ENCODE data around the gene CDC42EP5. TPM values are rescaled to one million over a fixed set of nuclear protein-coding genes. Genes with fewer than 3 reads are reported as not detected.

Gene CDC42EP5
- total and polyA plus RNA-seq, 10 of the 15 experiments (the other 5 are each of a cell fraction or from before 2014, with no cell fraction given), result 0.42 to 1.8 (median 1.4) TPM; not detected in 6

- peak overlapping the region; percentile 93 for H2AFZ ChIP-seq (ENCODE audit: control insufficient read depth, low read depth, low read length)
- H3K4me2 ChIP-seq (ENCODE audit: control insufficient read depth, insufficient read depth), result peak overlapping the region; percentile 95
- WGBS (ENCODE audit: insufficient coverage, insufficient replicate concordance, low lambda C conversion rate, missing lambda C conversion rate), result 2% methylated on average over 26 of the region's 26 CpGs
- H3K27ac ChIP-seq (ENCODE audit: control insufficient read depth, insufficient read depth), result peak overlapping the region; percentile 81
- H3K36me3 ChIP-seq (ENCODE audit: control insufficient read depth in 2 of 2, insufficient read depth in 2 of 2, low read length in 1 of 2), result peaks cover 7 to 20% of the 10 kb centered on the region in 2 experiments; a peak in 3 of 4 replicates
- ChIA-PET POLR2A (interaction anchor here (0.9 to 1.6 kb wide), 4 partner anchors 16 to 275 kb away, joined by 5 to 16 read pairs (median 5); partner anchors contain the start of genes LENG8 and MBOAT7), CTCF (interaction anchor here (1.0 to 1.5 kb wide), 5 partner anchors 13 to 211 kb away, joined by 3 to 5 read pairs (median 4); partner anchors contain the start of gene LENG8), RAD21 (ENCODE audit: unreplicated experiment) (interaction anchor here (1.0 to 1.2 kb wide), 4 partner anchors 9 to 74 kb away, joined by 3 to 12 read pairs (median 4); partner anchors contain the start of genes CDC42EP5 and LENG8), SMC1A (ENCODE audit: uncharacterized antibody, unreplicated experiment) (interaction anchor here (1.0 kb wide), 2 partner anchors 15 to 73 kb away, joined by 4 to 5 read pairs; partner anchors contain the start of gene LENG8)
- BruUV-seq (replicated peaks), result no TSS peak
- peak overlapping the region; percentile 59 for H3K9ac ChIP-seq (ENCODE audit: control insufficient read depth, insufficient read depth, low read length)
- DNase-seq (ENCODE audit: low read depth, low spot score) (peak; percentile 96), ATAC-seq (peak; percentile 73), FAIRE-seq (peak; percentile 99)
- in situ Hi-C loops (cut with MboI) (loop anchor here (10.0 kb wide), 1 partner anchor 1191 kb away; the partner anchor contains the start of gene U2AF2), intact Hi-C loops (cut with micrococcal nuclease; ENCODE audit: unreplicated experiment) (loop anchor here (1.0 kb wide), 1 partner anchor 153 kb away; no protein-coding TSS in a partner anchor)
- H3K9me3 ChIP-seq (replicated peaks; ENCODE audit: control insufficient read depth, insufficient read depth, low read length), result no peaks in the 10 kb centered on the region
- H4K20me1 ChIP-seq (ENCODE audit: control insufficient read depth, insufficient read depth), result no peaks in the 10 kb centered on the region
- H3K4me3 ChIP-seq, result peak overlapping the region; percentile 73
- H3K27me3 ChIP-seq (replicated peaks in 1 of 2; ENCODE audit: control insufficient read depth in 2 of 2, insufficient read depth in 2 of 2, low read length in 1 of 2), result no peaks in the 10 kb centered on the region
- H3K4me1 ChIP-seq (ENCODE audit: control insufficient read depth, insufficient read depth, low read length), result peaks cover 12% of the 10 kb centered on the region
- H3K79me2 ChIP-seq (ENCODE audit: control insufficient read depth, insufficient read depth, low read length), result peaks cover 14% of the 10 kb centered on the region
- TF ChIP-seq SRF (IDR thresholded peaks at IDR 0.05; ENCODE audit: low read depth in 2 of 2, low read length in 2 of 2), result 0 out of 4 replicates have a peak, but pooled peaks of 1 of the 2 experiments have one; percentile 4
- no peak for TF ChIP-seq PAX8 (IDR thresholded peaks at IDR 0.05)
- no peak for TF ChIP-seq ZSCAN29 (IDR thresholded peaks at IDR 0.05)
- TF ChIP-seq BMI1 (IDR thresholded peaks at IDR 0.05; ENCODE audit: borderline replicate concordance), result no peak
- TF ChIP-seq PKNOX1 (IDR thresholded peaks at IDR 0.05), result peak; percentile 89
- peak; percentile 33 for TF ChIP-seq PBX3 (IDR thresholded peaks at IDR 0.05; ENCODE audit: insufficient replicate concordance, low read depth, low read length)
- peak; percentile 94 for TF ChIP-seq HDGF (IDR thresholded peaks at IDR 0.05)
- 0 out of 2 replicates have a peak, but pooled peaks have one; percentile 90 for TF ChIP-seq SMARCA5 (IDR thresholded peaks at IDR 0.05)
- no peak for TF ChIP-seq ATF2 (IDR thresholded peaks at IDR 0.05; ENCODE audit: low read length)
- TF ChIP-seq BHLHE40 (IDR thresholded peaks at IDR 0.05; ENCODE audit: borderline replicate concordance in 1 of 2, low read depth in 2 of 2, low read length in 1 of 2), result peak in 1 of 2 experiments; percentile 3; a peak in 1 of 4 replicates
- TF ChIP-seq ELK1 (IDR thresholded peaks at IDR 0.05; ENCODE audit: low read depth, low read length), result peak; percentile 56; the same call in 1 of the 2 replicates
- 0 out of 2 replicates have a peak, but pooled peaks have one; percentile 3 for TF ChIP-seq CREB1 (IDR thresholded peaks at IDR 0.05; ENCODE audit: low read depth)
- no peak for TF ChIP-seq ZNF687 (IDR thresholded peaks at IDR 0.05)
Observed at GRCh38 chr19:54464044-54464629, 9.0 kb downstream of the CDC42EP5 start.

All from GM12878 (cell line).